Stomach (tissue), 4 donors: ENCODE measurements around the gene PPP3CA.

Experiments used
- EP300 ChIP-seq: sonication (generic); formaldehyde crosslinking; IDR thresholded peaks from one replicate; pipeline ENCODE4 v1.6.1; 2017; ENCODE audit warnings: antibody characterized with exemption
- POLR2A ChIP-seq, 4 donors: fragments of 450-650 bp; IDR thresholded peaks; one replicate each; pipeline ENCODE4 v1.6.1; 2016; ENCODE audit warnings: antibody characterized with exemption in 4 of 4, control low read depth in 2 of 4, mild to moderate bottlenecking in 1 of 4, moderate library complexity in 1 of 4

DNA sequence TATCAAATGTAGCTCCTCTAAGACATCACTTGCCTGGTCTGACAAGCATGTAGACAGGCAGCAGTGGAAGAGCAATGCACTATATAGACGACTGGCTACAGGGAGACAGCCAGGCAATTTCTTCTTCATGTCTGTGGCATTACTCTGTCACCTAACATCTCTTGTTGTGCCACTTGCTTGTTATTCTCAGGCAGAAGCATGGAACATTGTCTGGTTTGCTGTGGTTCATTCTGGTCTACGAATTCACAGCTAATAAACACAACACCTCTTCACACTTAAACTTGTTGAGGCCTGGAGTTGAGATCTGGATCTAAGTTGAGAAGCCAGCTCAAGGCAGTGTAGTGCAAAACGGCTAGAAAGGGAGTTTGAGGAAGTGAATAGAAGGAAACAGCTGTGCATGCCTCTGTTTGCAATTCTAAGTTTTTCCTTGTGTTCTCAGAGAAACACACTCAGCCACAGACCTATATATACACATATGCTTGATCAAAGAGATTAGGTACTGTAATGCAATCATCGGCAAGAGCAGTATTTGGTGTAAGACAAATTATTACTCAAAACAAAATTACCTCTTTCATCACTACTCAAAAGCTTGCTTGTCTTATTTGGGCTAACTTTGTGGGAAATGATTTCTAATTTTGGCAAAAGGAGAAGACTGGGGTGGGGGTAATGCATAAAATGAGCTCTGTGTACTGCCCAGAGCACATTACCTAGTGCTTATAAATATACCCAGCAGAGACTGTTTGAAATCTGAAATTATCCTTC is 243.8 kb downstream of the PPP3CA start:
- TF ChIP-seq POLR2A (IDR thresholded peaks at IDR 0.05) (no peak), EP300 (no peak)
